Mesendoderm (in vitro differentiated cells): ENCODE measurements around the gene LASP1.
A peak's percentile ranks its signal among the peaks of the same experiment; 100 is the strongest.

Experiments used
- DNase-seq: peaks from one replicate; pipeline ENCODE4 v3.0.0; 2013
- H2AK5ac ChIP-seq: 2 replicates; pipeline ENCODE4 v1.6.1; 2013; ENCODE audit warnings: low read length, inconsistent platforms
- H2BK120ac ChIP-seq: 2 replicates; pipeline ENCODE4 v1.6.1; 2013; ENCODE audit warnings: low read depth, mild to moderate bottlenecking, low read length, moderate library complexity, mixed read lengths
- H2BK15ac ChIP-seq: replicated peaks from 2 replicates; pipeline ENCODE4 v1.6.1; 2013; ENCODE audit warnings: low read depth, mild to moderate bottlenecking, moderate library complexity
- H2BK5ac ChIP-seq: 2 replicates; pipeline ENCODE4 v1.6.1; 2013; ENCODE audit warnings: low read length, inconsistent platforms
- H3K18ac ChIP-seq: 2 replicates; pipeline ENCODE4 v1.6.1; 2013; ENCODE audit warnings: mild to moderate bottlenecking, low read length, mixed read lengths
- H3K23ac ChIP-seq: one replicate; pipeline ENCODE4 v1.6.1; 2013; ENCODE audit warnings: low read length
- H3K27ac ChIP-seq: 2 replicates; pipeline ENCODE4 v1.5.1; 2013; ENCODE audit warnings: low read depth, mild to moderate bottlenecking, inconsistent platforms, low read length, moderate library complexity
- H3K27me3 ChIP-seq: 2 replicates; pipeline ENCODE4 v1.6.1; 2013; ENCODE audit warnings: low read length, control low read depth, mild to moderate bottlenecking, inconsistent platforms; ENCODE audit not compliant: insufficient read depth, poor library complexity
- H3K36me3 ChIP-seq: 2 replicates; pipeline ENCODE4 v1.6.1; 2013; ENCODE audit warnings: low read length, inconsistent platforms; ENCODE audit not compliant: control insufficient read depth, insufficient read depth
- H3K4ac ChIP-seq: one replicate; pipeline ENCODE4 v1.6.1; 2013; ENCODE audit warnings: low read depth, mild to moderate bottlenecking, low read length, moderate library complexity
- H3K4me1 ChIP-seq: 2 replicates; pipeline ENCODE4 v1.6.1; 2013; ENCODE audit warnings: low read depth, low read length, inconsistent platforms; ENCODE audit not compliant: control insufficient read depth
- H3K4me2 ChIP-seq: 2 replicates; pipeline ENCODE4 v1.6.1; 2013; ENCODE audit warnings: low read length
- H3K4me3 ChIP-seq: 2 replicates; pipeline ENCODE4 v1.5.1; 2013; ENCODE audit warnings: mild to moderate bottlenecking, low read length
- H3K56ac ChIP-seq: one replicate; pipeline ENCODE4 v1.6.1; 2013; ENCODE audit warnings: low read length
- H3K79me1 ChIP-seq: 2 replicates; pipeline ENCODE4 v1.6.1; 2013; ENCODE audit warnings: low read length, inconsistent platforms
- H3K79me2 ChIP-seq: 2 replicates; pipeline ENCODE4 v1.6.1; 2013; ENCODE audit warnings: mild to moderate bottlenecking, low read length; ENCODE audit not compliant: control insufficient read depth, insufficient read depth
- H3K9ac ChIP-seq: 2 replicates; pipeline ENCODE4 v1.6.1; 2013; ENCODE audit warnings: low read length, inconsistent platforms
- H4K5ac ChIP-seq: one replicate; pipeline ENCODE4 v1.6.1; 2013; ENCODE audit warnings: low read length
- H4K8ac ChIP-seq: one replicate; pipeline ENCODE4 v1.6.1; 2013; ENCODE audit warnings: low read depth, mild to moderate bottlenecking, control low read depth, low read length, moderate library complexity
- WGBS: extraction: QIAGEN DNeasy Blood & Tissue Kit; methylation state at CpG from one replicate; pipeline ENCODE4 v1.1.7; 2013; ENCODE audit warnings: low lambda C conversion rate, missing lambda C conversion rate; ENCODE audit not compliant: insufficient coverage; ENCODE audit errors: extremely low coverage; 5-methylcytosine and 5-hydroxymethylcytosine counted together

Gene LASP1

DNA sequence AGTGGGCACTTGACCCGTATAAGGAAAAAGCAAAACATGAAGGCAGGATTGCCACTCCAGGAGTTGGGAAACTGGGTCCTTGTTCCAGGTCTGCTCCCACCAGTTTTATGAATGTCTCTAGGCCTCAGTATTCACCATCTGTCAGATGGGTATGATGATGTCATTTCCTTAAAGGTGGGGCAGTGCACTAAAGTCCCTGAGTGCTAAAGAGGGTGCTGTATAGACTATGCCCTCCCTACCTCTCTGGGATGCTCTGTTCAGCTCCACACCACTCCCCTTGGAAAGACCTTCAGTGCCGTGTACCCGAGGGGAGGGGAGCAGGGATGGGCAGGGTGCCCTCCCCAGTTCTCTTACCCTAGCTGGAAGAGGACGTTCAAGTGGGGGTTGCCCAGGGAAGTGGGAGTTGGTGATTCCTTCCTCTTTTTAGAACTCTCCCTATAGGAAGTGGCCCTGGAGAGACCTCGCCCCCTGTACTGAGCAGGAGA, 2.2 kb downstream of the LASP1 start:
- Histone ChIP-seq H4K8ac (no peak overlapping the region), H3K23ac (no peak overlapping the region), H3K4ac (no peak overlapping the region), H2BK120ac (no peak overlapping the region), H3K4me1 (peaks cover 18% of the 10 kb centered on the region), H3K79me1 (peaks cover 20% of the 10 kb centered on the region), H4K5ac (no peak overlapping the region), H3K79me2 (peaks cover 63% of the 10 kb centered on the region), H3K36me3 (no peaks in the 10 kb centered on the region), H3K9ac (peak overlapping the region; percentile 82), H3K4me2 (peak overlapping the region; percentile 91), H2BK5ac (no peak overlapping the region), H3K27ac (no peak overlapping the region), H2AK5ac (no peak overlapping the region), H3K27me3 (no peaks in the 10 kb centered on the region), H3K56ac (peak overlapping the region; percentile 99), H2BK15ac (no peak overlapping the region), H3K4me3 (no peak overlapping the region), H3K18ac (peak overlapping the region; percentile 3)
- DNase-seq: no peak
- no CpG with 5 or more reads among the region's 5 CpGs for WGBS

DNA sequence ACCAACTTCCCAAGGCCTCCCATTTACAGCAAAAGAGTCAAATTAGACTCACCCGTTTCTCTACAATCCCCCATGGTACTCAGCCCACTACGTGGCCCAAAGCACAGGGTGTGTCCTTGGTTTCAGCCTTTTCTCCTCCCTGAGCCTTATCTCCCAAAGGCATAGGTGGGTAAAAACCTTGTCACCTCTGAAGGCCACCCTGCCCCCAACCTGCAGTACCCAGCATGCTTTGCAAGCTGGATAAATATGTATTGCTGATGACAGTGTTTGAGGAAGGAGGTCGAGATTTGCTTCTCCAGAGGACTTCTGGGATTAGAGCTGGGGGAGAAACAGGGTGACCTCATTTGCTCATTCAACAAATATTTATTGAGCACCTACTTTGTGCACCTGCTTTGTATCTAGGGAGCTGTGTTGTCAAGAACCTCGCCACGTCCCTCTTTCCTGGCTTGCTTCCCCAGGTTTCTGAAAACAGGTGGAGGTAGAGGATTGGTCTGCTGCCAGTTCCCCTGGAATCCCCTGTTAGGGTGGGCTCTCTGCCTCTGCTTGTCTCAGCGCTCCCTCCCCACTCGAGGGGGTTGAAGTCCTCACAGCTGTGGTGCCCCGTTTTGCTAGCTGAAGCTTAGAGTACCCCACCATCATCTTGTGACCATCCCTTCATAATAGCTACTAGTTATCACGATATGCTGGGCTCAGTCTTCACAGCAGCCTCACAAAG, 3.0 kb downstream of the LASP1 start:
- Histone ChIP-seq H3K4ac (no peak overlapping the region), H3K27ac (no peak overlapping the region), H2BK15ac (no peak overlapping the region), H3K79me2 (peaks cover 71% of the 10 kb centered on the region), H3K18ac (no peak overlapping the region), H3K4me3 (no peak overlapping the region), H3K36me3 (no peaks in the 10 kb centered on the region), H2BK5ac (no peak overlapping the region), H2BK120ac (no peak overlapping the region), H3K79me1 (peaks cover 26% of the 10 kb centered on the region), H4K8ac (no peak overlapping the region), H3K56ac (no peak overlapping the region), H4K5ac (no peak overlapping the region), H2AK5ac (no peak overlapping the region), H3K4me1 (peaks cover 24% of the 10 kb centered on the region), H3K9ac (no peak overlapping the region), H3K4me2 (no peak overlapping the region), H3K27me3 (no peaks in the 10 kb centered on the region), H3K23ac (no peak overlapping the region)
- DNase-seq: no peak
- WGBS: no CpG with 5 or more reads among the region's 9 CpGs

DNA sequence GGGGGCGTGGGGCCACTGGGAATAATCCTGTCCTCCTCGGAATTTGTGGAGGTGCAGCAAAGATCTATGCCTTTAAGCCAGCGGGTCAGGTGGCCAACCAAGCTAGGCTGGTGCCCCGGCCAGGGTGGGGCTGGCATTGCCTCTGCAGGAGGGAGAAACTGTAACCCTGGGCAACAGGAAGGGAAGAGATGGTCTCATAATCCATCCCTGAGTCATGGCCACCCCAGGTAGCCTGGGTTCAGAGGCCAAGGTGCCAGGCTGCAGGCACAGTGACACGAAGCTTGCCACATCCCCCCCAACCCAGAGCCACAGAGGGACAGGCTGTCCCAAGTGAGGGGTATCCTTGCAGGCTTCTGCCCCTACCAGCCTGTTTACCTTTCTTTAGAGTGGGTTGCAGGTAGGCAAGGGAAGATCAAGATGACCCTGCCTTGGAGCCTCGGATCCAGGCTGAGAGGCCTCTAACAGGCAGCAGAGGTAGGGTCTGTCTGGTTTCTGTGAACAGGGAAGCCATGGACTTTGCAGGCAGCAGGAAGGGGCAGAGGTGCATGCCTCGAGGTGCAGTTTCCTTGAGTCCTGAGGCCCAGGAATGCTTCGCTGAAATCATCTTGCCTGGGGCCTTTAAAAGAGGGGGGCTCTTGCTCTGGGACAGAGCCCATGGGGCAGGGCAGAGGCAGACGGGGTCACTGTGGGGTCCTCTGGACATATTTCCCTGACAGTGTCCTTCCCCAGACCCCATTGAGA, 4.0 kb downstream of the LASP1 start:
- Histone ChIP-seq H3K4me2 (no peak overlapping the region), H2BK120ac (no peak overlapping the region), H3K4ac (no peak overlapping the region), H4K8ac (no peak overlapping the region), H2BK15ac (no peak overlapping the region), H3K36me3 (no peaks in the 10 kb centered on the region), H3K79me1 (peaks cover 29% of the 10 kb centered on the region), H2BK5ac (no peak overlapping the region), H3K4me1 (peaks cover 25% of the 10 kb centered on the region), H3K27me3 (no peaks in the 10 kb centered on the region), H3K56ac (peak overlapping the region; percentile 60), H3K27ac (peak overlapping the region; percentile 20), H3K79me2 (peaks cover 72% of the 10 kb centered on the region), H3K18ac (peak overlapping the region; percentile 5), H3K4me3 (no peak overlapping the region), H2AK5ac (no peak overlapping the region), H3K23ac (peak overlapping the region; percentile 71), H4K5ac (no peak overlapping the region), H3K9ac (peak overlapping the region; percentile 44)
- no CpG with 5 or more reads among the region's 9 CpGs for WGBS
- DNase-seq: no peak

DNA sequence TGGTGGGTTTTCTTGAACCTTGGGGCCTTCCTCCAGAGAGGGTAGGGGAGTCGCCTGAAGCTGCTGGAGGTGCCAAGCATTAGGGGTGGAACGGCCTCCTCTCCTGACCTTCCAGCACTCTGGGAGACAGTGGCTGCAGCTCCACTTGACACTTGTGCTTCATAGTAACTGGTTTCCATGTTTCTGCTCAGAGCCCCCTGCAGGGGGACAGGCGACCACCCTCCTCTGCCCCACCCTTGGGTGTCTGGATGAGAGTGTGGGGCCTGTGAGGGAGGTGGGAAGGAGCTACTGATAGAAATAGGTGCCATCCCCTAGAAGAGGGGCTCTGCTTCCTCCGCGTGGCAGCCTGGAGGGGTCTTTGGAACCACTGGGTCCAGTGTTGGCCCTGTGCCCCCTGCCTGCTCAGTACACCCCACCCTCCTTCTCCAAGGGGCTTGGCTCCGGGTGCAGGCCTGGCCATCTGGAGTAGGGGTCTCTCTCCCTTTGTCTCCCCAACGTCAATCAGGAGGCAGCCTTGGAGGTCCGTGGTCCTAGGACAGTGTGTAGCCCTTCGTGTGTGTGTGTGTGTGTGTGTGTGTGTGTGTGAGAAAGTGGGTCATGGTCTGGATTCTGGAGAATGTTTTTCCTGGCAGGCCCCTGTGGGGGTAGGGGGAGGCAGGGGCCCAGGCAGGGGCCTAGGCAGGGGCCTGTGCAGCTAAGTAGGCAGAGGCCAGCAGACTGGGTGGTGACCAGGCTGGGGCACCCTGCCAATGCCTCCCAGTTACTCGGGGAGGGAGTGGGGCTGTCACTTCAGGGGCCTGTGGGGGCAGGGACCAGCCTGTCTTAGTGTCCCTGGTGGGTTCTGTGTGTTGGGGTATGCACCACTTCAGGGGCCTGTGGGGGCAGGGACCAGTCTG, 4.9 kb downstream of the LASP1 start:
- WGBS: no CpG with 5 or more reads among the region's 10 CpGs
- Histone ChIP-seq H3K9ac (peak overlapping the region; percentile 24), H3K79me2 (peaks cover 72% of the 10 kb centered on the region), H3K4me2 (no peak overlapping the region), H3K36me3 (no peaks in the 10 kb centered on the region), H3K4ac (no peak overlapping the region), H3K79me1 (peaks cover 30% of the 10 kb centered on the region), H3K27ac (peak overlapping the region; percentile 49), H3K56ac (peak overlapping the region; percentile 80), H2BK15ac (no peak overlapping the region), H3K4me3 (no peak overlapping the region), H4K8ac (no peak overlapping the region), H4K5ac (no peak overlapping the region), H2BK5ac (no peak overlapping the region), H2AK5ac (no peak overlapping the region), H3K18ac (peak overlapping the region; percentile 5), H3K27me3 (no peaks in the 10 kb centered on the region), H2BK120ac (no peak overlapping the region), H3K23ac (no peak overlapping the region), H3K4me1 (peaks cover 27% of the 10 kb centered on the region)
- no peak for DNase-seq

DNA sequence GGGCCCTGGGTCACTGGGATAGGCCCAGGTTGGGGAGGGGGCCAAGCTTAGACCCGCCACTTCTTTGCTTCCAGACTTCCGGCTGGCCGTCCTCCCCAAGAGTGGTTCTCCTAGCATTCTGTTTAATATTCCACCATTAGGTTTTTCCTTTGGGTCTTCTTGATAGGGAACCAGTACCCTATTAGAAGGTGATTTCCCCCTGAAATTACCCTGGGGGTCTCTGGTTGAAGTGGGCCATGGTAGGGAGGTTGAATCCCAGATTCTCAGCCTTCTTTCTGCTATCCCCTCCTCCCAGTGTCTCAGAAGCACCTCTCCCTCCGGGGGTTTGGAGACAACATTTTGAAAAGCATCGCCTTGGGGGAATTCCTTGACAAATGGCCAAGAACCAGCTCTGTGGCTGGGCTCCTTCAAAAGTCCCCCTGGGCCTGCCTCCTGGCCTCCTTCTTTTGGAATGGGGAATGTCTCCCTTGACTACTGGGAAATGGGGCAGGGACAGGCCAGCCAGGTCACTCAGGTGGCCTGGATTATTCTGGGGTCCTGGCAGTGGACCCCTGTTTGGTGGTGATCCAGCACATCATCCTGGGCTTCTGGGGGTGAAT, 5.7 kb downstream of the LASP1 start:
- Histone ChIP-seq H3K18ac (no peak overlapping the region), H3K79me1 (peaks cover 30% of the 10 kb centered on the region), H2AK5ac (no peak overlapping the region), H3K4me1 (peaks cover 31% of the 10 kb centered on the region), H3K4me3 (no peak overlapping the region), H3K79me2 (peaks cover 74% of the 10 kb centered on the region), H4K5ac (no peak overlapping the region), H3K4ac (no peak overlapping the region), H3K27ac (peak overlapping the region; percentile 49), H3K23ac (no peak overlapping the region), H3K27me3 (no peaks in the 10 kb centered on the region), H2BK15ac (no peak overlapping the region), H2BK5ac (no peak overlapping the region), H3K56ac (peak overlapping the region; percentile 80), H4K8ac (no peak overlapping the region), H3K4me2 (no peak overlapping the region), H3K36me3 (no peaks in the 10 kb centered on the region), H3K9ac (peak overlapping the region; percentile 8), H2BK120ac (no peak overlapping the region)
- peak; percentile 88 for DNase-seq
- WGBS: no CpG with 5 or more reads among the region's 5 CpGs
